SU-DHL-6 (cell line): ENCODE data around the gene ZNF804A.

ENCODE experiments used
- CTCF ChIP-seq: fragments of 200-600 bp; sonication (generic); IDR thresholded peaks from one replicate; pipeline ENCODE4 v1.5.1; 2017; ENCODE audit warnings: antibody characterized with exemption, mild to moderate bottlenecking, low read length, moderate library complexity; ENCODE audit not compliant: insufficient read depth, poor library complexity, severe bottlenecking
- EZH2phosphoT487 ChIP-seq: fragments of 200-600 bp; sonication (generic), shearing (Covaris generic); conservative IDR thresholded peaks from 2 replicates; pipeline ENCODE4 v1.6.1; 2018; ENCODE audit warnings: mild to moderate bottlenecking, antibody characterized with exemption, low read length, moderate library complexity, mixed read lengths

GRCh38 chr2:184904991-184905390, 306.7 kb downstream of the ZNF804A start:
- TF ChIP-seq CTCF, result no peak
- no peak for TF ChIP-seq EZH2phosphoT487
